ENCODE results near the gene CASKIN2. TPM values are rescaled to one million over a fixed set of nuclear protein-coding genes. Genes with fewer than 3 reads are reported as not detected.

The CASKIN2 gene
- total RNA-seq, 1 donor from 2014 or later: 42.3 TPM

- H3K4me3 Mint-ChIP-seq: no peak overlapping the region
- H3K9me3 Mint-ChIP-seq: no peaks in the 10 kb centered on the region
- no peaks in the 10 kb centered on the region for H3K36me3 Mint-ChIP-seq (ENCODE audit: low read depth)
- H3K27ac Mint-ChIP-seq (ENCODE audit: unreplicated experiment): no peak overlapping the region
- no peaks in the 10 kb centered on the region for H3K27me3 Mint-ChIP-seq (ENCODE audit: low read depth)
- H3K4me1 Mint-ChIP-seq: no peaks in the 10 kb centered on the region
- TF ChIP-seq CTCF (conservative IDR thresholded peaks at IDR 0.05): no peak
- DNase-seq (ENCODE audit: low read depth, low spot score): no peak
Observed at GRCh38 chr17:75559958-75560533, 44.7 kb upstream of the CASKIN2 start.

- no peak for TF ChIP-seq CTCF (conservative IDR thresholded peaks at IDR 0.05)
- no peak for DNase-seq (ENCODE audit: low read depth, low spot score)
- Mint-ChIP-seq H3K36me3 (ENCODE audit: low read depth) (no peaks in the 10 kb centered on the region), H3K9me3 (no peaks in the 10 kb centered on the region), H3K27ac (ENCODE audit: unreplicated experiment) (no peak overlapping the region), H3K4me3 (no peak overlapping the region), H3K27me3 (ENCODE audit: low read depth) (no peaks in the 10 kb centered on the region), H3K4me1 (no peaks in the 10 kb centered on the region)
Observed at GRCh38 chr17:75558666-75559530, 43.6 kb upstream of the CASKIN2 start.

- no peak for DNase-seq (ENCODE audit: low read depth, low spot score)
- Mint-ChIP-seq H3K27me3 (ENCODE audit: low read depth) (no peaks in the 10 kb centered on the region), H3K36me3 (ENCODE audit: low read depth) (no peaks in the 10 kb centered on the region), H3K27ac (ENCODE audit: unreplicated experiment) (no peak overlapping the region), H3K4me1 (no peaks in the 10 kb centered on the region), H3K4me3 (no peak overlapping the region), H3K9me3 (no peaks in the 10 kb centered on the region)
- TF ChIP-seq CTCF (conservative IDR thresholded peaks at IDR 0.05): no peak
Observed at GRCh38 chr17:75557852-75558665, 42.7 kb upstream of the CASKIN2 start.

GRCh38 chr17:75557075-75557851 is 41.9 kb upstream of the CASKIN2 start:
- H3K36me3 Mint-ChIP-seq (ENCODE audit: low read depth): no peaks in the 10 kb centered on the region
- no peak overlapping the region for H3K4me3 Mint-ChIP-seq
- DNase-seq (ENCODE audit: low read depth, low spot score): no peak
- no peak for TF ChIP-seq CTCF (conservative IDR thresholded peaks at IDR 0.05)
- no peaks in the 10 kb centered on the region for H3K9me3 Mint-ChIP-seq
- H3K27me3 Mint-ChIP-seq (ENCODE audit: low read depth): no peaks in the 10 kb centered on the region
- no peaks in the 10 kb centered on the region for H3K4me1 Mint-ChIP-seq
- H3K27ac Mint-ChIP-seq (ENCODE audit: unreplicated experiment): no peak overlapping the region

GRCh38 chr17:75555679-75556153 is 40.4 kb upstream of the CASKIN2 start:
- DNase-seq (ENCODE audit: low read depth, low spot score): no peak
- Mint-ChIP-seq H3K36me3 (ENCODE audit: low read depth) (no peaks in the 10 kb centered on the region), H3K4me1 (no peaks in the 10 kb centered on the region), H3K27me3 (ENCODE audit: low read depth) (no peaks in the 10 kb centered on the region), H3K4me3 (no peak overlapping the region), H3K27ac (ENCODE audit: unreplicated experiment) (no peak overlapping the region), H3K9me3 (no peaks in the 10 kb centered on the region)
- TF ChIP-seq CTCF (conservative IDR thresholded peaks at IDR 0.05): no peak

Measured in neural crest cell (in vitro differentiated cells).